HG02588 (cell line): ENCODE data around the gene BCAS4.
A peak's percentile ranks its signal among the peaks of the same experiment; 100 is the strongest.

Experiments used
- ATAC-seq: cut with Tn5 transposase; IDR thresholded peaks from one replicate; pipeline ENCODE4 v1.9.1; 2021; ENCODE audit warnings: mild to moderate bottlenecking, moderate library complexity; ENCODE audit not compliant: unreplicated experiment

The BCAS4 gene

GRCh38 chr20:50821257-50821921 is 26.5 kb downstream of the BCAS4 start:
- no peak for ATAC-seq

GRCh38 chr20:50821994-50822393 is 27.1 kb downstream of the BCAS4 start:
- no peak for ATAC-seq

- no peak for ATAC-seq
Observed at GRCh38 chr20:50823319-50823718, 28.5 kb downstream of the BCAS4 start.

- ATAC-seq = no peak
Observed at GRCh38 chr20:50824137-50824536, 29.3 kb downstream of the BCAS4 start.

GRCh38 chr20:50826121-50826520 is 31.3 kb downstream of the BCAS4 start:
- ATAC-seq = no peak

- ATAC-seq = no peak
Observed at GRCh38 chr20:50828363-50829136, 33.7 kb downstream of the BCAS4 start.

GRCh38 chr20:50831622-50832021 is 36.8 kb downstream of the BCAS4 start:
- no peak for ATAC-seq

GRCh38 chr20:50834599-50835005 is 39.7 kb downstream of the BCAS4 start:
- no peak for ATAC-seq

GRCh38 chr20:50837532-50838321 is 42.9 kb downstream of the BCAS4 start:
- ATAC-seq = peak; percentile 82

- ATAC-seq = no peak
Observed at GRCh38 chr20:50838322-50838625, 43.4 kb downstream of the BCAS4 start.

- ATAC-seq = no peak
Observed at GRCh38 chr20:50838707-50839385, 44.0 kb downstream of the BCAS4 start.

GRCh38 chr20:50842821-50843220 is 48.0 kb downstream of the BCAS4 start:
- no peak for ATAC-seq

- ATAC-seq = no peak
Observed at GRCh38 chr20:50843331-50844276, 48.7 kb downstream of the BCAS4 start.

GRCh38 chr20:50844430-50845100 is 49.7 kb downstream of the BCAS4 start:
- peak; percentile 88 for ATAC-seq

GRCh38 chr20:50845566-50846215 is 50.8 kb downstream of the BCAS4 start:
- no peak for ATAC-seq

- no peak for ATAC-seq
Observed at GRCh38 chr20:50848341-50848808, 53.5 kb downstream of the BCAS4 start.

- ATAC-seq = no peak
Observed at GRCh38 chr20:50848846-50849673, 54.2 kb downstream of the BCAS4 start.

- ATAC-seq = no peak
Observed at GRCh38 chr20:50850721-50851286, 55.9 kb downstream of the BCAS4 start.
